A673 (cell line): ENCODE results near the gene TMEM171. TPM values are rescaled to one million over a fixed set of nuclear protein-coding genes. Genes with fewer than 3 reads are reported as not detected.

Source experiments
- Bru-seq: library from RNA; stranded (reverse); fragments of 400-500 nt; gene quantifications from one replicate; lab custom pipeline; 2021; lab: Mats Ljungman, UMichigan
- BruChase-seq, 2 experiments: library from RNA; stranded (reverse); fragments of 400-500 nt; gene quantifications; one replicate each; lab custom pipeline; 2021; lab: Mats Ljungman, UMichigan
- BruUV-seq: library from RNA; stranded (reverse); fragments of 400-500 nt; replicated peaks from 2 replicates; lab custom pipeline; 2021; lab: Mats Ljungman, UMichigan
- CTCF ChIA-PET: fragments of 300-600 bp; sonication (Branson Sonifier 250); formaldehyde crosslinking; loops from one replicate; lab custom pipeline; 2022; ENCODE audit warnings: antibody characterized with exemption; lab: Charles Lee
- POLR2A ChIA-PET: fragments of 300-600 bp; sonication (Branson Sonifier 250); formaldehyde crosslinking; loops from one replicate; lab custom pipeline; 2022; ENCODE audit warnings: antibody characterized with exemption; ENCODE audit not compliant: low non-redundant PET; lab: Charles Lee
- DNase-seq: peaks from one replicate; pipeline ENCODE4 v3.0.0-alpha.2; 2015; ENCODE audit warnings: low spot score
- H3K27ac ChIP-seq: fragments of 200-600 bp; sonication (generic); 2 replicates; pipeline ENCODE4 v1.5.1; 2016; ENCODE audit warnings: mixed run types, low read depth, mild to moderate bottlenecking, mixed read lengths, antibody characterized with exemption, low read length; ENCODE audit not compliant: poor library complexity, severe bottlenecking
- H3K27me3 ChIP-seq: fragments of 200-600 bp; sonication (generic); replicated peaks from 2 replicates; pipeline ENCODE4 v1.6.1; 2017; ENCODE audit warnings: mixed run types, low read depth, mild to moderate bottlenecking, mixed read lengths, antibody characterized with exemption, low read length; ENCODE audit not compliant: insufficient read depth, poor library complexity
- H3K36me3 ChIP-seq: fragments of 200-600 bp; sonication (generic); 2 replicates; pipeline ENCODE4 v1.6.1; 2016; ENCODE audit warnings: mixed run types, mild to moderate bottlenecking, mixed read lengths, antibody characterized with exemption, low read length; ENCODE audit not compliant: insufficient read depth, poor library complexity, severe bottlenecking
- H3K4me1 ChIP-seq: fragments of 200-600 bp; sonication (generic); 2 replicates; pipeline ENCODE4 v1.6.1; 2017; ENCODE audit warnings: mixed run types, mild to moderate bottlenecking, mixed read lengths, antibody characterized with exemption, low read length; ENCODE audit not compliant: insufficient read depth, poor library complexity, severe bottlenecking
- H3K4me3 ChIP-seq: fragments of 200-600 bp; sonication (generic); 2 replicates; pipeline ENCODE4 v1.5.1; 2016; ENCODE audit warnings: low read depth, mixed run types, mild to moderate bottlenecking, mixed read lengths, low read length; ENCODE audit not compliant: poor library complexity, severe bottlenecking
- H3K9me3 ChIP-seq: fragments of 200-600 bp; sonication (generic); 2 replicates; pipeline ENCODE4 v1.6.1; 2016; ENCODE audit warnings: mixed run types, low read depth, mild to moderate bottlenecking, mixed read lengths, antibody characterized with exemption, low read length; ENCODE audit not compliant: poor library complexity, severe bottlenecking
- CTCF ChIP-seq: fragments of 300-800, 200-600 bp; sonication (generic); conservative IDR thresholded peaks from 2 replicates; pipeline ENCODE4 v1.5.1; 2017; ENCODE audit warnings: low read depth, mild to moderate bottlenecking, antibody characterized with exemption, low read length, moderate library complexity, mixed read lengths
- EZH2 ChIP-seq: fragments of 200-600 bp; sonication (generic); IDR thresholded peaks from 2 replicates; pipeline ENCODE4 v1.6.1; 2017; ENCODE audit warnings: borderline replicate concordance, low read depth, mild to moderate bottlenecking, mixed read lengths, antibody characterized with exemption, low read length; ENCODE audit not compliant: poor library complexity, severe bottlenecking
- intact Hi-C: fragments of 100-400 bp; cut with micrococcal nuclease; formaldehyde crosslinking; loops from one replicate; pipeline ENCODE4 v1.10.0; 2022; ENCODE audit not compliant: unreplicated experiment
- long read RNA-seq: library from polyadenylated mRNA; stranded (forward); transcript quantifications from one replicate; pipeline ENCODE4 v2.0.0, GENCODE V29; 2022
- total RNA-seq: library from RNA; stranded (reverse); gene quantifications from 2 replicates; pipeline ENCODE4 v1.2.3, GENCODE V29; 2021

The TMEM171 gene
- total RNA-seq (2.3 and 2.6 TPM in 2 replicates), Bru-seq, nascent RNA (percentile 45 among the genes with signal in this experiment), BruChase-seq, experiment 1, labeled RNA remaining after a 2-hour chase (percentile 41 among the genes with signal in this experiment), BruChase-seq, experiment 2, labeled RNA remaining after a 6-hour chase (percentile 40 among the genes with signal in this experiment)
- long read RNA-seq, partial matches to known transcripts: 1 of 4 reads
- long read RNA-seq, other reads (novel, unspliced or antisense): 0 of 4 reads

- H3K9me3 ChIP-seq: no peaks in the 10 kb centered on the region
- CTCF ChIA-PET: no interaction called here
- BruUV-seq: no TSS peak
- peaks cover 23% of the 10 kb centered on the region for H3K27me3 ChIP-seq
- intact Hi-C loops: no loop called here
- H3K27ac ChIP-seq: no peak within 1 kb of the TSS
- peak within 1 kb of the TSS; percentile 53 for H3K4me3 ChIP-seq
- POLR2A ChIA-PET: no interaction called here
- peaks cover 27% of the 10 kb centered on the region for H3K4me1 ChIP-seq
- TF ChIP-seq CTCF: no peak
- TF ChIP-seq EZH2: no peak
- DNase-seq: peak; percentile 40
- peaks cover 5% of the 10 kb centered on the region for H3K36me3 ChIP-seq
Observed at GRCh38 chr5:73120222-73121118, at the start of gene TMEM171. TSS of gene TMEM171 (plus strand) at chr5:73120575. CDS start at chr5:73123374, 2,799 bp downstream.

GRCh38 chr5:73081093-73081492 lies 39.3 kb upstream of the TMEM171 start:
- no peaks in the 10 kb centered on the region for H3K27me3 ChIP-seq
- no peaks in the 10 kb centered on the region for H3K9me3 ChIP-seq
- ChIA-PET CTCF (no interaction called here), POLR2A (no interaction called here)
- no peaks in the 10 kb centered on the region for H3K4me1 ChIP-seq
- no peaks in the 10 kb centered on the region for H3K36me3 ChIP-seq
- DNase-seq: no peak
- BruUV-seq: no TSS peak
- intact Hi-C loops: loop anchor here (5.0 kb wide), 3 partner anchors 121 to 456 kb away; no protein-coding TSS in a partner anchor
- H3K4me3 ChIP-seq: no peak overlapping the region
- H3K27ac ChIP-seq: no peak overlapping the region
- TF ChIP-seq EZH2 (no peak), CTCF (no peak)

- ChIA-PET CTCF (interaction anchor here (0.6 kb wide), 1 partner anchor 17 kb away, joined by 3 read pairs; no protein-coding TSS in a partner anchor), POLR2A (no interaction called here)
- TF ChIP-seq CTCF: no peak
- no peak for TF ChIP-seq EZH2
- no peaks in the 10 kb centered on the region for H3K36me3 ChIP-seq
- BruUV-seq: no TSS peak
- H3K4me3 ChIP-seq: no peak overlapping the region
- no peaks in the 10 kb centered on the region for H3K4me1 ChIP-seq
- no peak for DNase-seq
- no peaks in the 10 kb centered on the region for H3K9me3 ChIP-seq
- no peaks in the 10 kb centered on the region for H3K27me3 ChIP-seq
- intact Hi-C loops: no loop called here
- no peak overlapping the region for H3K27ac ChIP-seq
Observed at GRCh38 chr5:73088026-73088425, 32.3 kb upstream of the TMEM171 start.
